Natural killer cell (primary cell): ENCODE data around the gene RUFY4. TPM values are rescaled to one million over a fixed set of nuclear protein-coding genes. Genes with fewer than 3 reads are reported as not detected.

Source experiments
- ATAC-seq, 3 donors: fragments of 150-1000 bp in 2 of 3; fragments of 200-7000 bp in 1 of 3; cut with Tn5 transposase; 1 replicate in 1 of 3; 2 replicates in 2 of 3; pipeline ENCODE4 v1.10.0; 2021; ENCODE audit warnings: mild to moderate bottlenecking in 2 of 3, moderate library complexity in 2 of 3
- DNase-seq, 2 donors: peaks; one replicate each; pipeline versions ENCODE4 v3.0.0 to v3.0.0-alpha.2; 2013 to 2021; ENCODE audit warnings: mixed read lengths in 1 of 2
- H3K27ac ChIP-seq: one replicate; pipeline ENCODE4 v1.5.1; 2013; ENCODE audit warnings: mild to moderate bottlenecking, low read length
- H3K27me3 ChIP-seq: one replicate; pipeline ENCODE4 v1.6.1; 2013; ENCODE audit warnings: low read length; ENCODE audit not compliant: control insufficient read depth, insufficient read depth
- H3K36me3 ChIP-seq: one replicate; pipeline ENCODE4 v1.6.1; 2013; ENCODE audit warnings: low read length; ENCODE audit not compliant: control insufficient read depth, insufficient read depth
- H3K4me1 ChIP-seq: one replicate; pipeline ENCODE4 v1.6.1; 2013; ENCODE audit warnings: low read length; ENCODE audit not compliant: control insufficient read depth, insufficient read depth
- H3K4me3 ChIP-seq: one replicate; pipeline ENCODE4 v1.5.1; 2013; ENCODE audit warnings: low read length
- H3K9me3 ChIP-seq: one replicate; pipeline ENCODE4 v1.6.1; 2013; ENCODE audit warnings: low read length; ENCODE audit not compliant: control insufficient read depth, insufficient read depth
- H3K27ac Mint-ChIP-seq, 2 donors: one replicate each; pipeline ENCODE4 v1.8.0; 2022; ENCODE audit warnings: mild to moderate bottlenecking in 2 of 2, mixed read lengths in 2 of 2, moderate library complexity in 1 of 2
- H3K27me3 Mint-ChIP-seq, 2 donors: one replicate each; pipeline ENCODE4 v1.8.0; 2022; ENCODE audit warnings: low read depth in 2 of 2, mixed read lengths in 2 of 2
- H3K36me3 Mint-ChIP-seq: one replicate; pipeline ENCODE4 v1.8.0; 2022; ENCODE audit warnings: mixed read lengths
- H3K4me1 Mint-ChIP-seq, 2 donors: one replicate each; pipeline ENCODE4 v1.8.0; 2022; ENCODE audit warnings: mixed read lengths in 2 of 2
- H3K4me3 Mint-ChIP-seq: one replicate; pipeline ENCODE4 v1.8.0; 2022; ENCODE audit warnings: mild to moderate bottlenecking, moderate library complexity, mixed read lengths
- H3K9me3 Mint-ChIP-seq, 2 donors: one replicate each; pipeline ENCODE4 v1.8.0; 2022; ENCODE audit warnings: mixed read lengths in 2 of 2
- CTCF ChIP-seq: fragments of 200-600 bp; IDR thresholded peaks from one replicate; pipeline ENCODE4 v1.8.0; 2022; ENCODE audit warnings: antibody characterized with exemption
- WGBS: methylation state at CpG from one replicate; pipeline ENCODE4 v1.1.7; 2013; ENCODE audit warnings: missing lambda C conversion rate; ENCODE audit not compliant: insufficient coverage; 5-methylcytosine and 5-hydroxymethylcytosine counted together
- intact Hi-C: fragments of 100-400 bp; cut with micrococcal nuclease; formaldehyde crosslinking; loops from one replicate; pipeline ENCODE4 v1.14.2; 2022
- total RNA-seq, 4 donors: library from RNA; stranded (reverse); fragments of 120-200 nt in 1 of 4; gene quantifications; one replicate each; pipeline versions ENCODE4 v1.2.3 to v1.2.4, GENCODE V29; 2013 to 2022

Gene RUFY4
- total RNA-seq, 3 donors from 2014 or later (not counting 1 experiment from before 2014, with no cell fraction given), result 0.82 to 3.1 (median 1.8) TPM

- Mint-ChIP-seq H3K36me3 (no peaks in the 10 kb centered on the region), H3K4me1 (peaks cover 0 to 12% of the 10 kb centered on the region in 2 donors), H3K4me3 (no peak overlapping the region), H3K27ac (no peak overlapping the region), H3K27me3 (no peaks in the 10 kb centered on the region), H3K9me3 (no peaks in the 10 kb centered on the region)
- H3K4me1 ChIP-seq, result peaks cover 18% of the 10 kb centered on the region
- no peak for TF ChIP-seq CTCF
- peak in 1 of 3 donors; percentile 8 for ATAC-seq
- no peaks in the 10 kb centered on the region for H3K9me3 ChIP-seq
- no peaks in the 10 kb centered on the region for H3K27me3 ChIP-seq
- H3K4me3 ChIP-seq, result no peak overlapping the region
- H3K27ac ChIP-seq, result no peak overlapping the region
- no peaks in the 10 kb centered on the region for H3K36me3 ChIP-seq
- DNase-seq, result peak in 1 of 2 donors; percentile 7
- intact Hi-C loops, result no loop called here
- WGBS, result 90% methylated on average over 7 of the region's 7 CpGs
Measured at GRCh38 chr2:218030409-218031195, 38.5 kb upstream of the RUFY4 start.

GRCh38 chr2:218031261-218031660, 37.8 kb upstream of the RUFY4 start:
- Mint-ChIP-seq H3K36me3 (no peaks in the 10 kb centered on the region), H3K4me3 (no peak overlapping the region), H3K4me1 (peaks cover 1 to 15% of the 10 kb centered on the region in 2 donors), H3K27me3 (no peaks in the 10 kb centered on the region), H3K9me3 (no peaks in the 10 kb centered on the region), H3K27ac (no peak overlapping the region)
- peaks cover 21% of the 10 kb centered on the region for H3K4me1 ChIP-seq
- no peaks in the 10 kb centered on the region for H3K36me3 ChIP-seq
- DNase-seq (no peak), ATAC-seq (no peak)
- H3K4me3 ChIP-seq, result no peak overlapping the region
- no peaks in the 10 kb centered on the region for H3K27me3 ChIP-seq
- H3K9me3 ChIP-seq, result no peaks in the 10 kb centered on the region
- intact Hi-C loops, result no loop called here
- no peak overlapping the region for H3K27ac ChIP-seq
- 91% methylated on average over 1 of the region's 1 CpG for WGBS
- TF ChIP-seq CTCF, result no peak

- no peak overlapping the region for H3K27ac ChIP-seq
- H3K9me3 ChIP-seq, result no peaks in the 10 kb centered on the region
- peak in 1 of 2 donors; percentile 13 for DNase-seq
- TF ChIP-seq CTCF, result no peak
- no peaks in the 10 kb centered on the region for H3K36me3 ChIP-seq
- no peaks in the 10 kb centered on the region for H3K36me3 Mint-ChIP-seq
- H3K9me3 Mint-ChIP-seq, result no peaks in the 10 kb centered on the region
- no peaks in the 10 kb centered on the region for H3K27me3 Mint-ChIP-seq
- ATAC-seq, result no peak
- H3K4me3 Mint-ChIP-seq, result no peak overlapping the region
- no peak overlapping the region for H3K4me3 ChIP-seq
- 92% methylated on average over 7 of the region's 7 CpGs for WGBS
- intact Hi-C loops, result no loop called here
- peaks cover 7 to 21% of the 10 kb centered on the region in 2 donors for H3K4me1 Mint-ChIP-seq
- H3K4me1 ChIP-seq, result peaks cover 21% of the 10 kb centered on the region
- no peaks in the 10 kb centered on the region for H3K27me3 ChIP-seq
- no peak overlapping the region for H3K27ac Mint-ChIP-seq
Measured at GRCh38 chr2:218031771-218032257, 37.2 kb upstream of the RUFY4 start.
